GM12878 (cell line): ENCODE results near the gene KIF26A. TPM values are rescaled to one million over a fixed set of nuclear protein-coding genes. Genes with fewer than 3 reads are reported as not detected.

Experiments used
- ATAC-seq: fragments of 200-7000 bp; cut with Tn5 transposase; 3 replicates; pipeline ENCODE4 v1.9.1; 2020; ENCODE audit warnings: mild to moderate bottlenecking, moderate library complexity
- BruUV-seq: library from RNA; stranded (reverse); fragments of 400-500 nt; replicated peaks from 2 replicates; lab custom pipeline; 2021; lab: Mats Ljungman, UMichigan
- CTCF ChIA-PET: fragments of 300-600 bp; sonication (Branson Sonifier 250); formaldehyde crosslinking; extraction: SDS; loops from one replicate; lab custom pipeline; 2021; ENCODE audit warnings: inconsistent platforms; lab: Yijun Ruan, JAX
- POLR2A ChIA-PET: fragments of 350-600 bp; formaldehyde crosslinking; extraction: SDS; loops from one replicate; lab custom pipeline; 2021; ENCODE audit warnings: inconsistent platforms; lab: Charles Lee
- RAD21 ChIA-PET: fragments of 300-600 bp; sonication (Branson Sonifier 250); formaldehyde crosslinking; loops from one replicate; lab custom pipeline; 2023; ENCODE audit warnings: antibody characterized with exemption; ENCODE audit not compliant: unreplicated experiment; lab: Charles Lee
- SMC1A ChIA-PET: fragments of 300-600 bp; sonication (Branson Sonifier 250); formaldehyde crosslinking; loops from one replicate; lab custom pipeline; 2023; ENCODE audit not compliant: unreplicated experiment, uncharacterized antibody; lab: Charles Lee
- DNase-seq: peaks from one replicate; pipeline ENCODE4 v3.0.0-alpha.2; 2011; ENCODE audit warnings: low read depth, low spot score
- FAIRE-seq: peaks from 3 replicates; lab custom pipeline; 2011; peaks lifted over from hg19 to GRCh38; lab: Jason Lieb, UNC
- H2AFZ ChIP-seq: 2 replicates; pipeline ENCODE4 v1.6.0; 2011; ENCODE audit warnings: low read depth, low read length, control low read depth; ENCODE audit not compliant: control insufficient read depth
- H3K27ac ChIP-seq: 2 replicates; pipeline ENCODE4 v1.5.1; 2011; ENCODE audit warnings: control low read depth; ENCODE audit not compliant: control insufficient read depth, insufficient read depth
- H3K27me3 ChIP-seq, 2 experiments: replicated peaks in 1 of 2; 2 replicates each; pipeline versions ENCODE4 v1.6.0 to v1.6.1; 2011; ENCODE audit warnings: low read length in 1 of 2; ENCODE audit not compliant: control insufficient read depth in 2 of 2, insufficient read depth in 2 of 2
- H3K36me3 ChIP-seq, 2 experiments: 2 replicates each; pipeline ENCODE4 v1.5.1; 2011; ENCODE audit warnings: low read length in 1 of 2; ENCODE audit not compliant: control insufficient read depth in 2 of 2, insufficient read depth in 2 of 2
- H3K4me1 ChIP-seq: 2 replicates; pipeline ENCODE4 v1.6.1; 2011; ENCODE audit warnings: mild to moderate bottlenecking, low read length, moderate library complexity, mixed read lengths; ENCODE audit not compliant: control insufficient read depth, insufficient read depth
- H3K4me2 ChIP-seq: 2 replicates; pipeline ENCODE4 v1.6.0; 2011; ENCODE audit warnings: control low read depth; ENCODE audit not compliant: control insufficient read depth, insufficient read depth
- H3K4me3 ChIP-seq: fragments of 200-600 bp; sonication (generic); 2 replicates; pipeline ENCODE4 v1.5.1; 2016
- H3K79me2 ChIP-seq: 2 replicates; pipeline ENCODE4 v1.6.0; 2011; ENCODE audit warnings: low read length; ENCODE audit not compliant: control insufficient read depth, insufficient read depth
- H3K9ac ChIP-seq: 2 replicates; pipeline ENCODE4 v1.8.0; 2011; ENCODE audit warnings: low read length, control low read depth, mixed read lengths; ENCODE audit not compliant: control insufficient read depth, insufficient read depth
- H3K9me3 ChIP-seq: replicated peaks from 3 replicates; pipeline ENCODE4 v1.5.1; 2011; ENCODE audit warnings: mild to moderate bottlenecking, low read length; ENCODE audit not compliant: control insufficient read depth, insufficient read depth
- H4K20me1 ChIP-seq: 2 replicates; pipeline ENCODE4 v1.6.0; 2011; ENCODE audit not compliant: control insufficient read depth, insufficient read depth
- CEBPB ChIP-seq, 2 experiments: fragments of 150-350 bp in 1 of 2; IDR thresholded peaks; 2 replicates each; pipeline ENCODE4 v1.6.1; 2012 to 2014; ENCODE audit warnings: low read depth in 2 of 2, low read length in 2 of 2, borderline replicate concordance in 1 of 2, inconsistent platforms in 1 of 2
- CTCF ChIP-seq, 3 experiments: IDR thresholded peaks in 2 of 3; conservative IDR thresholded peaks in 1 of 3; 2 replicates each; pipeline ENCODE4 v1.5.1; 2011; ENCODE audit warnings: low read depth in 3 of 3, low read length in 3 of 3, mild to moderate bottlenecking in 3 of 3, control low read depth in 2 of 3, moderate library complexity in 2 of 3, inconsistent platforms in 1 of 3, mixed read lengths in 1 of 3; ENCODE audit not compliant: control insufficient read depth in 2 of 3, insufficient read depth in 1 of 3; ENCODE audit errors: extremely low read depth in 1 of 3
- POU2F2 ChIP-seq: IDR thresholded peaks from 3 replicates; pipeline ENCODE4 v1.6.1; 2011; ENCODE audit warnings: low read depth, mild to moderate bottlenecking, low read length, borderline replicate concordance
- RAD21 ChIP-seq: IDR thresholded peaks from 2 replicates; pipeline ENCODE4 v1.6.1; 2011; ENCODE audit warnings: mild to moderate bottlenecking, low read depth, low read length, moderate library complexity; ENCODE audit not compliant: insufficient read depth
- RUNX3 ChIP-seq: IDR thresholded peaks from 2 replicates; pipeline ENCODE4 v1.6.1; 2012; ENCODE audit warnings: low read length, inconsistent platforms
- SMC3 ChIP-seq: IDR thresholded peaks from 2 replicates; pipeline ENCODE4 v1.6.1; 2011; ENCODE audit warnings: low read length, improper control_type of control experiment, borderline replicate concordance
- SP1 ChIP-seq: IDR thresholded peaks from one replicate; pipeline ENCODE4 v1.6.1; 2011; ENCODE audit warnings: low read depth, low read length
- WGBS: methylation state at CpG from one replicate; pipeline ENCODE4 v1.1.6; 2016; ENCODE audit warnings: low lambda C conversion rate; ENCODE audit not compliant: insufficient replicate concordance, insufficient coverage; ENCODE audit errors: missing lambda C conversion rate; 5-methylcytosine and 5-hydroxymethylcytosine counted together
- in situ Hi-C: fragments of 300-500 bp; cut with MboI; formaldehyde crosslinking; loops from 9 replicates; pipeline ENCODE4 v1.14.3; 2018; ENCODE audit warnings: mixed read lengths
- intact Hi-C: fragments of 100-400 bp; cut with micrococcal nuclease; formaldehyde crosslinking; loops from one replicate; pipeline ENCODE4 v1.14.2; 2022; ENCODE audit not compliant: unreplicated experiment
- polyA plus RNA-seq, 11 experiments: library from polyadenylated mRNA; depleted of rRNA in 4 of 11; unstranded in 6 of 11; stranded (reverse) in 5 of 11; fragments of >200 nt; fragmentation: Nextera tagmentation in 4 of 11; fragmentation: Illumina TruSeq in 1 of 11; extraction: Ambion mirVana in 4 of 11; extraction: Trizol in 1 of 11; gene quantifications; 1 replicate in 1 of 11; 2 replicates in 10 of 11; pipeline versions ENCODE4 v1.2.1 to v1.2.3, GENCODE V29; 2011 to 2016; ENCODE audit warnings: inconsistent platforms in 2 of 11, missing spikeins in 2 of 11, low read depth in 1 of 11
- total RNA-seq, 4 experiments: library from RNA; depleted of rRNA in 3 of 4; stranded (reverse); fragments of >200 nt in 3 of 4; fragmentation: Illumina TruSeq in 1 of 4; extraction: Trizol in 1 of 4; gene quantifications; 2 replicates each; pipeline versions ENCODE4 v1.2.1 to v1.2.3, GENCODE V29; 2013 to 2021
- TF ChIP-seq, protein P1 (sequence below): fragments of 450-650 bp; IDR thresholded peaks from 2 replicates; pipeline ENCODE4 v1.6.1; 2016; ENCODE audit warnings: mild to moderate bottlenecking
- TF ChIP-seq, protein P2 (sequence below): IDR thresholded peaks from 2 replicates; pipeline ENCODE4 v1.6.1; 2011; ENCODE audit warnings: borderline replicate concordance, low read depth, mild to moderate bottlenecking, moderate library complexity, low read length; ENCODE audit not compliant: insufficient read depth, poor library complexity, severe bottlenecking
- TF ChIP-seq, protein P3 (sequence below): IDR thresholded peaks from 2 replicates; pipeline ENCODE4 v1.6.1; 2012; ENCODE audit warnings: mild to moderate bottlenecking, low read depth, low read length

Gene KIF26A
- total and polyA plus RNA-seq, 10 of the 15 experiments (the other 5 are each of a cell fraction or from before 2014, with no cell fraction given): 0.05 TPM; not detected in 9

DNA sequence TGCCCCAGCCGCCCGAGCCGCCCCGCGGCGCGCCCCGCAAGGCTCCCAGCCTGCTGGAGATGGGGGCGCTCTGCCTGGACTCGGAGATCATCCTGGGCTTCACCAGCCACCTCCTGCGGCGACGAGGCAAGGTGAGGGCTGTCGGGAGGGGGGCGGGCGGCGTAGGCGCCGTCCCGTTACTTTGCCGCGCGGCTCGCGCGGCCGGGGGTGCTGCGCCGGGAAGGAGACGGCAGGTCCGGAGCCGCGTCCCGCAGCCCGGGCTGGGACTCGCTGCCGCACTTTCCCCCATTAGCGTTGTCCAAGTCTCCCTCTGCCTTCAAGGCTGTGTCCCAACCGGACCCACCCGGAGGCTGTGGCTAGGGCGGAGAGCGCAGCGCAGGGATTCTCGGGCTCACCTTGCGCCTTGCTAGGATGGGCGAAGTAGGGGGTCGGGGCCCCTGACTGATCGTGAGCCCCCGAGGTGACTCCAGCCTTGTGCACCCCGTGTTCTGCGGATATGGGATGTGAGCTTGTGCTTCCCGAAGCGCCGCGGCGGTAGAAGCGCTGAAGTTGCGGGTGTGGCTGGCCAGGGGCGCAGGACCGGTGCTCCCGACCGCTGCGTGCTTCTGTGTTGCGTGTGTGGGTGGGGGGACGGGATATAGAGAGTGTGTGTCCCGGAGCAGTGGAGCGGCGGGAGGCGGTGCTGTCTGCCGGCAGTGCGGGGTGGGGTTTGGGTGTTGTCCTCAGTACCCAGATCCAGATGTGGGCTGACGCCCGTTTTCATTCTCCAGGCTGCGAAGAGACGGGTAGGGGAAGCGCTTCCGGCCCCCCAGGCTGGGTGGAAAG lies 1.7 kb upstream of the KIF26A start (continued):
- TF ChIP-seq, protein P1, sequence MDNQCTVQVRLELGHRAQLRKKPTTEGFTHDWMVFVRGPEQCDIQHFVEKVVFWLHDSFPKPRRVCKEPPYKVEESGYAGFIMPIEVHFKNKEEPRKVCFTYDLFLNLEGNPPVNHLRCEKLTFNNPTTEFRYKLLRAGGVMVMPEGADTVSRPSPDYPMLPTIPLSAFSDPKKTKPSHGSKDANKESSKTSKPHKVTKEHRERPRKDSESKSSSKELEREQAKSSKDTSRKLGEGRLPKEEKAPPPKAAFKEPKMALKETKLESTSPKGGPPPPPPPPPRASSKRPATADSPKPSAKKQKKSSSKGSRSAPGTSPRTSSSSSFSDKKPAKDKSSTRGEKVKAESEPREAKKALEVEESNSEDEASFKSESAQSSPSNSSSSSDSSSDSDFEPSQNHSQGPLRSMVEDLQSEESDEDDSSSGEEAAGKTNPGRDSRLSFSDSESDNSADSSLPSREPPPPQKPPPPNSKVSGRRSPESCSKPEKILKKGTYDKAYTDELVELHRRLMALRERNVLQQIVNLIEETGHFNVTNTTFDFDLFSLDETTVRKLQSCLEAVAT: no peak
- TF ChIP-seq, protein P2, sequence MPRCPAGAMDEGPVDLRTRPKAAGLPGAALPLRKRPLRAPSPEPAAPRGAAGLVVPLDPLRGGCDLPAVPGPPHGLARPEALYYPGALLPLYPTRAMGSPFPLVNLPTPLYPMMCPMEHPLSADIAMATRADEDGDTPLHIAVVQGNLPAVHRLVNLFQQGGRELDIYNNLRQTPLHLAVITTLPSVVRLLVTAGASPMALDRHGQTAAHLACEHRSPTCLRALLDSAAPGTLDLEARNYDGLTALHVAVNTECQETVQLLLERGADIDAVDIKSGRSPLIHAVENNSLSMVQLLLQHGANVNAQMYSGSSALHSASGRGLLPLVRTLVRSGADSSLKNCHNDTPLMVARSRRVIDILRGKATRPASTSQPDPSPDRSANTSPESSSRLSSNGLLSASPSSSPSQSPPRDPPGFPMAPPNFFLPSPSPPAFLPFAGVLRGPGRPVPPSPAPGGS: no peak
- no peak for TF ChIP-seq CEBPB (IDR thresholded peaks at IDR 0.05; ENCODE audit: borderline replicate concordance in 1 of 2, low read depth in 2 of 2, low read length in 2 of 2)

- intact Hi-C loops: loop anchor here (1.0 to 2.0 kb wide), 2 partner anchors 427 to 503 kb away; no protein-coding TSS in a partner anchor
- no TSS peak for BruUV-seq
- H3K9ac ChIP-seq: no peak overlapping the region
- no peak overlapping the region for H2AFZ ChIP-seq
- RAD21 ChIA-PET: no interaction called here
- CTCF ChIA-PET: no interaction called here
- ATAC-seq (peak; percentile 95), DNase-seq (no peak), FAIRE-seq (no peak)
- H3K36me3 ChIP-seq: no peaks in the 10 kb centered on the region
- 11% methylated on average over 73 of the region's 88 CpGs for WGBS
- no peaks in the 10 kb centered on the region for H4K20me1 ChIP-seq
- H3K4me3 ChIP-seq: no peak overlapping the region
- H3K4me2 ChIP-seq: peak overlapping the region; percentile 64
- no peak overlapping the region for H3K27ac ChIP-seq
- H3K9me3 ChIP-seq: no peaks in the 10 kb centered on the region; the same call in 2 of the 3 replicates
- H3K79me2 ChIP-seq: no peaks in the 10 kb centered on the region
- in situ Hi-C loops: loop anchor here (5.0 kb wide), 1 partner anchor 60 kb away; no protein-coding TSS in a partner anchor
- POLR2A ChIA-PET: no interaction called here
- H3K27me3 ChIP-seq: peaks cover 10 to 15% of the 10 kb centered on the region in 2 experiments; a peak in 3 of 4 replicates
- SMC1A ChIA-PET: no interaction called here
- no peaks in the 10 kb centered on the region for H3K4me1 ChIP-seq
- TF ChIP-seq RAD21 (peak; percentile 71), SP1 (no peak), RUNX3 (no peak), CTCF (IDR thresholded peaks at IDR 0.05 in 2 of 3, conservative IDR thresholded peaks at IDR 0.05 in 1 of 3; ENCODE audit: control insufficient read depth in 2 of 3, extremely low read depth in 1 of 3, insufficient read depth in 1 of 3, low read depth in 3 of 3, low read length in 3 of 3) (peak; percentile 63 to 75 (median 68)), POU2F2 (no peak), SMC3 (peak; percentile 66)
- TF ChIP-seq, protein P3, sequence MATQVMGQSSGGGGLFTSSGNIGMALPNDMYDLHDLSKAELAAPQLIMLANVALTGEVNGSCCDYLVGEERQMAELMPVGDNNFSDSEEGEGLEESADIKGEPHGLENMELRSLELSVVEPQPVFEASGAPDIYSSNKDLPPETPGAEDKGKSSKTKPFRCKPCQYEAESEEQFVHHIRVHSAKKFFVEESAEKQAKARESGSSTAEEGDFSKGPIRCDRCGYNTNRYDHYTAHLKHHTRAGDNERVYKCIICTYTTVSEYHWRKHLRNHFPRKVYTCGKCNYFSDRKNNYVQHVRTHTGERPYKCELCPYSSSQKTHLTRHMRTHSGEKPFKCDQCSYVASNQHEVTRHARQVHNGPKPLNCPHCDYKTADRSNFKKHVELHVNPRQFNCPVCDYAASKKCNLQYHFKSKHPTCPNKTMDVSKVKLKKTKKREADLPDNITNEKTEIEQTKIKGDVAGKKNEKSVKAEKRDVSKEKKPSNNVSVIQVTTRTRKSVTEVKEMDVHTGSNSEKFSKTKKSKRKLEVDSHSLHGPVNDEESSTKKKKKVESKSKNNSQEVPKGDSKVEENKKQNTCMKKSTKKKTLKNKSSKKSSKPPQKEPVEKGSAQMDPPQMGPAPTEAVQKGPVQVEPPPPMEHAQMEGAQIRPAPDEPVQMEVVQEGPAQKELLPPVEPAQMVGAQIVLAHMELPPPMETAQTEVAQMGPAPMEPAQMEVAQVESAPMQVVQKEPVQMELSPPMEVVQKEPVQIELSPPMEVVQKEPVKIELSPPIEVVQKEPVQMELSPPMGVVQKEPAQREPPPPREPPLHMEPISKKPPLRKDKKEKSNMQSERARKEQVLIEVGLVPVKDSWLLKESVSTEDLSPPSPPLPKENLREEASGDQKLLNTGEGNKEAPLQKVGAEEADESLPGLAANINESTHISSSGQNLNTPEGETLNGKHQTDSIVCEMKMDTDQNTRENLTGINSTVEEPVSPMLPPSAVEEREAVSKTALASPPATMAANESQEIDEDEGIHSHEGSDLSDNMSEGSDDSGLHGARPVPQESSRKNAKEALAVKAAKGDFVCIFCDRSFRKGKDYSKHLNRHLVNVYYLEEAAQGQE: no peak
These were observed 890 bp upstream of the KIF26A start for GRCh38 chr14:104137297-104138097.
